GM19372 (cell line): ENCODE data around the gene IPO4.

Experiments used
- ATAC-seq: cut with Tn5 transposase; IDR thresholded peaks from one replicate; pipeline ENCODE4 v1.9.1; 2021; ENCODE audit warnings: mild to moderate bottlenecking, low read depth, moderate library complexity; ENCODE audit not compliant: unreplicated experiment

The IPO4 gene

GRCh38 chr14:24177041-24177825 lies 11.4 kb downstream of the IPO4 start:
- no peak for ATAC-seq

DNA sequence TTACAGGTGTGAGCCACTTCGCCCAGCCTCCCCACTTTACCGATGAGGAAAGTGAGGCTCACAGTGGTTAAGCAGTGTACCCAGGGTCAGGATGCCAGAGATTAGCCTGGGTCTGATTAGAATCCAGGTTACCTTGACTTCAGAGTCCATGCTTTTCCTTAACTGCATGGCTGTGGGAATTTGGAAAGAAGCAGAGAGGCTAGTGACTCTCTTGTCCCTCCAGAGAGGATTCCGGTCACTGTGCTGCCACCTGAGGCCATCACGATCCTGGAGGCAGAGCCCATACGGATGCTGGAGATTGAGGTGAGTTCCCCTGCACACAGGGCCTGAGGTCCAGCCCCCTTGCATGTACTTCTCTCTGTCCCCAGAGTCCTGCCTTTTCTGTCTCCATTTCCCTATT lies 12.0 kb downstream of the IPO4 start:
- ATAC-seq = no peak

DNA sequence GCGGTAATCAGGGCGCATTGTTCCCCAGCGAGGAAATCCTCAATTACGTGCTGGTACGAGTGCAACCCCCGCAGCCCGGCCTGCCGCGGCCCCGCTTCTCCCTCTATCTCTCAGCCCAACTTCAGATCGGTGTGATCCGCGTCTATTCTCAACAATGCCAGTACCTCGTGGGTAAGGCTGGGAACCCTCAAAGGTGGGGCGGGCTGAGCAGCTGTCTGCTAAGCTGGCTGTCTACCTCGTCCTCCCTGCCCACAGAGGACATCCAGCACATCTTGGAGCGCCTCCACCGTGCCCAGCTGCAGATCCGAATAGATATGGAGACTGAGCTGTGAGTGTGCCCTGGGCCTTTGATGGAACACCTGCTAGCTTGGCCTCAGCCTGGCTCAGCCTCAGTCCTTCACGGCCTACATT lies 15.7 kb downstream of the IPO4 start:
- ATAC-seq = no peak

- peak; percentile 17 for ATAC-seq
Observed at GRCh38 chr14:24172261-24172860, 16.3 kb downstream of the IPO4 start.

- peak; percentile 70 for ATAC-seq
Observed at GRCh38 chr14:24171422-24172260, 17.0 kb downstream of the IPO4 start, which contains the start of gene REC8. REC8 (plus strand) TSS chr14:24172080; CDS start chr14:24172553, 473 bp downstream.

DNA sequence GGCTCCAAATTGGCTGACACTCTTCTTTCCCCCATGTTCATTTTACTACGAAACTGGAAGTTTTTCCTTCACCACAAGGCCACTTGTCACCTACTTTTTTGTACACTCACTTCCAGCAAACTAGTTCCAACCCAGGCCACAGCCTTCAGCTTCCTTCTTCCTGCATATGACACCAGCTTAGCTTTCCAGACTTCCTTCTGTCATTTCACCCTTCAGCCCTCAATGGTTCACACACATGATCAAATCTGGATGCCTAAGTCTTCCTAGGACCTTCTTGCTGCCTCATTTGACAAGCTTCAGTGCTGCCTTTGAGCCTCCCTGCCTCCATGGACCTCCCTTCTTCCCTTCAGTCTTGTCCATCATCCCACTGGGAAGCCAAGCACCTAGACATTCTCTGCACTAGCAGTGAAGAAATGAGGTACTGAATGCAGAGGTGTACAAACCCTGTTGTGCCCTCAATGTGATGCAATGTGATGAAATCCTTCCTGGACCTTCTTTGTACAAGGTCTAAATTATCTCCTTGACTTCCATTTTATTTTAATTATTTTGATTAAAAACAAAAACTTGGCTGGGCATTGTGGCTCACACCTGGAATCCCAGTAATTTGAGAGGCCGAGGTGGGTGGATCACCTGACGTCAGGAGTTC lies 21.0 kb downstream of the IPO4 start:
- ATAC-seq = no peak

DNA sequence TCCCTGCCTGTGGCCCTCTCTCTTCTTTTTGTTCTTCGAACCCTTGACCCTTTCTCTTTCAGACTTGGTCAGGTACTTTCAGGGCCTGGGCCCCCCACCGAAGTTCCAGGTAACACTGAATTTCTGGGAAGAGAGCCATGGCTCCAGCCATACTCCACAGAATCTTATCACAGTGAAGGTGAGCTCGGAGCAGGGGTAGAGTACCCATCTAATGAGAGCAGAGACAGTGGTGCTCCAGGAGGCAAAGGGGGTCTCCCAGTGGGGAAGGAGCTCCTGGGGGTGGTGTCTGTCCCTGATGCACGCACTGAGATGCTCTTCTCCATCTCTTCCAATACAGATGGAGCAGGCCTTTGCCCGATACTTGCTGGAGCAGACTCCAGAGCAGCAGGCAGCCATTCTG lies 22.8 kb downstream of the IPO4 start:
- no peak for ATAC-seq

- ATAC-seq = no peak
Observed at GRCh38 chr14:24164518-24164991, 24.1 kb downstream of the IPO4 start.

DNA sequence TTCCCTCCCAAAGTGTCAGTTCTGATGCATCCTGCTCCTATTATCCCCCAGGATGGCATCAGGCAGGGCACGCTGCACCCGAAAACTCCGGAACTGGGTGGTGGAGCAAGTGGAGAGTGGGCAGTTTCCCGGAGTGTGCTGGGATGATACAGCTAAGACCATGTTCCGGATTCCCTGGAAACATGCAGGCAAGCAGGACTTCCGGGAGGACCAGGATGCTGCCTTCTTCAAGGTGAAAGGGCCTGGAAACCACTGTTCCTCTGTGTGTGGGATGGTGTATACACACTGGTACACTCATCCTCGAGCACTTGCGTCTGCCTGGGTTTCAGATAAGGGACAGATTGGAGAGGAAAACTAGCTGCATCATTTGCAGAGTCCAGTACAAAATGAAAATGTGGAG lies 26.5 kb downstream of the IPO4 start:
- no peak for ATAC-seq

DNA sequence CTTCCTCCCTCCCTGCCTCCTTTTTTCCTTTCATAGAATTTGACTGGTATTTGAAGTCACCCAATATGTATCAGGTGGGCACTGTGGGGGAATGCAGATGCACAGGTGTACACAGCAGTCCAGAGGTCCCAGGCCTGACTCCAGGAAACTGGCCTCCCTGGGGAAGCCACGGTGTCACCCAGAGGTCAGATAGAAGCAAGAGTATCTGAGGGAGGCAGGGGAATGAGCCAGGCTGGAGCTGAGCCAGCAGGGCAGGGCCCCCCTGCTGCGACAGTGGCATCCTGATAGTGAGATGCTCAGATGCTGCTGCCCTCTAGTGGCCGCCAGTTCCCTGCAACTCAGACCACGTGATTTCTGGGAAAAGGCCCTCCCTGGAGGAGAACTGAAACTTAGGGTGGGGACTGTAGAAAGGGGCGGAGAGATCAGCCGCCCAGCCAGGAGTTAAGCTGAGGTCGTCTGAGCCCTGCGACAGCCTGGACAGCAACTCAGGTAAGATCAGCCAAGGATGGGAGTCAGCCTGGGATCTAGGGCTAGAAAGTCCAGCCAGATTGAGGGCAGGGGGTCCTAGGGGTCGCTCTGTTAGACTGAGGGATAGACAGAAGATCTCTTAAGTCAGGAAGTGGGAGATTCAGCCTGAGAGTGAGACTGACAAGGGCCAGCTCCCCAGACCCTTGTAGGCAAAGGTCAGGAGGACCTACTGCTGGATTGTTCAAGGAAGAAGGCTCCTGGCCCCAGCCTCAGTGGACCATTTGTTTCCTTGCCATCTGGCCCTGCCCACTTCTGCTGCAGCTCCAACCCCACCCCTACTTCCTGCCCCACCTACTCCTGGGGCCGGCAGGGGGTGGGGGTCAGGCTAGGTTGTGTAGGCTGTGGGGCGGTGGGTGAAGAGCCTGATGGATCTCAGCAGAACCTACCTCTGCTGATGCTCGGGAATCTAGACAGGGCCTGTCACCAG lies 27.5 kb downstream of the IPO4 start, which contains the start of gene IRF9:
TSS of gene IRF9 (plus strand) at position 416 of the 955 bp plus-strand sequence. CDS start 880 bp downstream, outside the sequence.
- peak; percentile 79 for ATAC-seq

DNA sequence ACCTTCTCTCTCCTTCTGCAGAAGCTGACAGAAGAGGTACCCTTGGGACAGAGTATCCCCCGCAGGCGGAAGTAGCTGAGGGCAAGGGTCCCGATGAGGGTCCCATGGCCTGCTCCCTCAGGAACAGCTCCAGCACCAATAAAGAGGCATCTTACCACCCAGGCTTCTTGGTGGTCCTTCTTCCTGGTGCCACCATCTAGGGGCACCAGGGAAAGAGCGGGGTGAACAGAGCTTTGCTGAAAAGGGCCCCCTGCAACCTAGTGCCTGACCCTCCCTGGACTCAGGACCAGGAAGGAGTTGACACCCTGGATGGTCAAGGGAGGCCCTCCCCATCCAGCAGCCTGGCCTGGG lies 28.1 kb downstream of the IPO4 start:
- ATAC-seq = no peak

DNA sequence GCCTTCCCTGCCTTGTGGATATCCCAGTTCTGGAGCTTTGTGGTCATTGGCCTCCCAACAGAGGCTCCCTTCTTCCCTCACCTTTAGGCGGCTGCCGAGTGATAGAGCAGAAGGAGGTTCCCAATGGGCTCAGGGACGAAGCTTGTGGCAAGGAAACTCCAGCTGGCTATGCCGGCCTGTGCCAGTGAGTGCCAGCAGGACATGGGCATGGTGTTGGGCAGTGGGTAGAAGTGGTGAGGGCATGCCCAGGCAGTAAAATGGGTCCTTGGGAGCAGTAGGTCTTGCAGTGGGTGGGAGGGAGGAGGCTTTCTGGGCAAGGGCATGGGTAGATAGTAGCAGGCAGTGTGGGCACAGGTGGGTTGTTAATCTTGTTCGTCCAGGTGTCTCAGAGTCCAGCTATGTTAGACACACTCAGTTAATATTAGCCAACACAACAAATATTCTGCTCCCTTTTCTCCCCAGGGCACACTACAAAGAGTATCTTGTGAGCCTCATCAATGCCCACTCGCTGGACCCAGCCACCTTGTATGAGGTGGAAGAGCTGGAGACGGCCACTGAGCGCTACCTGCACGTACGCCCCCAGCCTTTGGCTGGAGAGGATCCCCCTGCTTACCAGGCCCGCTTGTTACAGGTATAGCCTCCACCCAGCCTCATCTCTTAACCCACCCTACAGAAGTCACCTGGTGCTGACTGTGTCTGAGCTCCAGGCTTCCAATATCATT lies 28.7 kb downstream of the IPO4 start:
- ATAC-seq = no peak

DNA sequence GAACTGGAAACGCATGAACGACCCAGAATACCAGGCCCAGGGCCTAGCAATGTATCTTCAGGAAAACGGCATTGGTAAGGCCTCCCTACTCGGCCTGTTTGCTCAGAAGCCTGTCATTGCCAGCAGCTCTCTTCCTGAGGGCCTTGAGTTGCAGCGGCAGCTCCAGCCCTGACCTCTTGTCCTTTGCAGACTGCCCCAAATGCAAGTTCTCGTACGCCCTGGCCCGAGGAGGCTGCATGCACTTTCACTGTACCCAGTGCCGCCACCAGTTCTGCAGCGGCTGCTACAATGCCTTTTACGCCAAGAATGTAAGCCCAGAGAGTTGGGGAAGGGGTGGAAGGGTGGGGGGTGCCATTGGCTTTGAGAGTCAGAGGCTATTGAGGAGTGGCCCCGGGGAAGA lies 31.3 kb downstream of the IPO4 start:
- no peak for ATAC-seq

- ATAC-seq = no peak
Observed at GRCh38 chr14:24156840-24157239, 31.8 kb downstream of the IPO4 start.

- ATAC-seq = no peak
Observed at GRCh38 chr14:24155100-24155499, 33.5 kb downstream of the IPO4 start.

DNA sequence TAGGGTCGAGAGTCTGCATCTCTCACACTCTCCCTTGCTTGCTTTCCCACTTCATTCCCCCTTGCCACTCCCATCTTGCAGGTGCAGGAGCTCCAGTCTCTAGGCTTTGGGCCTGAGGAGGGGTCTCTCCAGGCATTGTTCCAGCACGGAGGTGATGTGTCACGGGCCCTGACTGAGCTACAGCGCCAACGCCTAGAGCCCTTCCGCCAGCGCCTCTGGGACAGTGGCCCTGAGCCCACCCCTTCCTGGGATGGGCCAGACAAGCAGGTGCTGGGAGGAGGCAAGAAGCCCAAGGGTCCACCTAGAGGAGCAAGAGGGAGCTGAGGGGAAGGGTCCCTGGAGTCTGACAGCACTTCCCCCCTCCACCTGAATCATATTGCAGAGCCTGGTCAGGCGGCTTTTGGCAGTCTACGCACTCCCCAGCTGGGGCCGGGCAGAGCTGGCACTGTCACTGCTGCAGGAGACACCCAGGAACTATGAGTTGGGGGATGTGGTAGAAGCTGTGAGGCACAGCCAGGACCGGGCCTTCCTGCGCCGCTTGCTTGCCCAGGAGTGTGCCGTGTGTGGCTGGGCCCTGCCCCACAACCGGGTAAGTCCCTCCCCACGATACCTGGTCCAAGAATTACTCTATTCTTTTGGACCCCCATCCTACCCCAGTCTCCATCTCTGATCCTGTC lies 37.1 kb downstream of the IPO4 start:
- ATAC-seq = no peak

DNA sequence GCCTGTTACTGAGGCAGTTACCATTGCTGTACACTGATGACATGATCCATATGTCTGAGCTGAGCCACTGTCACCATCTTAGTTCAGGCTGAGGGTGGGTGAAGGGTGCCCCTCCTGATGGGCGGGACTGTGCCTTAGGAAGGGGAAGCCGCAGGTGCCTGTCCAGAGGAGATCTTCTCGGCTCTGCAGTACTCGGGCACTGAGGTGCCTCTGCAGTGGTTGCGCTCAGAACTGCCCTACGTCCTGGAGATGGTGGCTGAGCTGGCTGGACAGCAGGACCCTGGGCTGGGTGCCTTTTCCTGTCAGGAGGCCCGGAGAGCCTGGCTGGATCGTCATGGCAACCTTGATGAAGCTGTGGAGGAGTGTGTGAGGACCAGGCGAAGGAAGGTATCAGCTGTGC lies 37.6 kb downstream of the IPO4 start:
- no peak for ATAC-seq

DNA sequence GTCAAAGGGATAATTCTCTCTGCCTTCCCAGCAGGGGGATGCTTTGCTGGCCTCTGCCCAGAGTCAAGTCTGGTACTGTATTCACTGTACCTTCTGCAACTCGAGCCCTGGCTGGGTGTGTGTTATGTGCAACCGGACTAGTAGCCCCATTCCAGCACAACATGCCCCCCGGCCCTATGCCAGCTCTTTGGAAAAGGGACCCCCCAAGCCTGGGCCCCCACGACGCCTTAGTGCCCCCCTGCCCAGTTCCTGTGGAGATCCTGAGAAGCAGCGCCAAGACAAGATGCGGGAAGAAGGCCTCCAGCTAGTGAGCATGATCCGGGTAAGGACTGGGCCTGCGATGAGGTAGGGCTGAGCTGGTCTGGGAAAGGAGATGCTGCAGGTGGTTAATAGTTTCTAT lies 38.0 kb downstream of the IPO4 start:
- ATAC-seq = no peak
